HepG2 (cell line): ENCODE results near the gene TPX2. TPM values are rescaled to one million over a fixed set of nuclear protein-coding genes. Genes with fewer than 3 reads are reported as not detected.

Experiments used
- JUN ChIP-seq: sonication (generic); formaldehyde crosslinking; IDR thresholded peaks from 2 replicates; pipeline ENCODE4 v1.4.0; 2020; ENCODE audit warnings: mild to moderate bottlenecking, missing genetic modification reagents
- KLF13 ChIP-seq: sonication (generic); formaldehyde crosslinking; IDR thresholded peaks from 2 replicates; pipeline ENCODE4 v1.4.0; 2020; ENCODE audit warnings: mild to moderate bottlenecking, missing genetic modification reagents
- MXD3 ChIP-seq: IDR thresholded peaks from 2 replicates; pipeline ENCODE4 v1.6.1; 2016; ENCODE audit warnings: mild to moderate bottlenecking, missing biosample characterization, missing genetic modification reagents
- POLR2AphosphoS5 ChIP-seq: IDR thresholded peaks from 2 replicates; pipeline ENCODE4 v1.6.1; 2012; ENCODE audit warnings: low read depth, low read length
- RBAK ChIP-seq: sonication (generic); formaldehyde crosslinking; IDR thresholded peaks from 2 replicates; pipeline ENCODE4 v1.5.1; 2020; ENCODE audit warnings: mild to moderate bottlenecking, missing genetic modification reagents
- TBP ChIP-seq: sonication (generic); formaldehyde crosslinking; IDR thresholded peaks from 2 replicates; pipeline ENCODE4 v1.5.0; 2020; ENCODE audit warnings: missing genetic modification reagents
- ZBTB1 ChIP-seq: sonication (generic); formaldehyde crosslinking; IDR thresholded peaks from 2 replicates; pipeline ENCODE4 v1.4.0; 2020; ENCODE audit warnings: missing genetic modification reagents, borderline replicate concordance
- ZBTB46 ChIP-seq: sonication (generic); formaldehyde crosslinking; IDR thresholded peaks from 2 replicates; pipeline ENCODE4 v1.4.0; 2020; ENCODE audit warnings: mild to moderate bottlenecking, missing genetic modification reagents, borderline replicate concordance
- ZNF367 ChIP-seq: sonication (generic); formaldehyde crosslinking; IDR thresholded peaks from 2 replicates; pipeline ENCODE4 v1.4.0; 2020; ENCODE audit warnings: missing genetic modification reagents, borderline replicate concordance
- ZNF580 ChIP-seq: IDR thresholded peaks from 2 replicates; pipeline ENCODE4 v1.6.1; 2016; ENCODE audit warnings: low read depth, borderline replicate concordance
- ZNF710 ChIP-seq: sonication (generic); formaldehyde crosslinking; IDR thresholded peaks from 2 replicates; pipeline ENCODE4 v1.5.0; 2020; ENCODE audit warnings: mild to moderate bottlenecking, missing genetic modification reagents, borderline replicate concordance
- polyA plus RNA-seq, 8 experiments: library from polyadenylated mRNA; depleted of rRNA in 3 of 8; stranded (reverse) in 7 of 8; unstranded in 1 of 8; fragments of >200 nt; fragmentation: Illumina TruSeq in 4 of 8; extraction: Trizol in 4 of 8; gene quantifications; 2 replicates each; pipeline versions ENCODE4 v1.2.1 to v1.2.3, GENCODE V29; 2011 to 2016; ENCODE audit warnings: low read depth in 4 of 8, missing spikeins in 1 of 8, mixed read lengths in 1 of 8; ENCODE audit not compliant: insufficient read depth in 1 of 8
- total RNA-seq, 5 experiments: library from RNA; depleted of rRNA; stranded (reverse); fragments of >200 nt; fragmentation: Illumina TruSeq; extraction: Trizol; gene quantifications; 2 replicates each; pipeline ENCODE4 v1.2.3, GENCODE V29; 2016; ENCODE audit warnings: low read depth in 1 of 5
- TF ChIP-seq, protein P1 (sequence below): sonication (generic); formaldehyde crosslinking; IDR thresholded peaks from 2 replicates; pipeline ENCODE4 v1.8.0; 2022; ENCODE audit warnings: missing genetic modification reagents, low read depth, mild to moderate bottlenecking, borderline replicate concordance
- TF ChIP-seq, protein P2 (sequence below): sonication (generic); formaldehyde crosslinking; IDR thresholded peaks from 2 replicates; pipeline ENCODE4 v1.4.0; 2020; ENCODE audit warnings: low read depth, mild to moderate bottlenecking, missing genetic modification reagents
- TF ChIP-seq, protein P3 (sequence below): sonication (generic); formaldehyde crosslinking; IDR thresholded peaks from 2 replicates; pipeline ENCODE4 v1.4.0; 2020; ENCODE audit warnings: missing genetic modification reagents; ENCODE audit errors: not compliant biosample characterization
- TF ChIP-seq, protein P4 (sequence below): sonication (generic); formaldehyde crosslinking; IDR thresholded peaks from 2 replicates; pipeline ENCODE4 v1.4.0; 2020; ENCODE audit warnings: low read depth, mild to moderate bottlenecking, missing genetic modification reagents

Gene TPX2
- total and polyA plus RNA-seq, 2 of the 13 experiments (the other 11 are each of a cell fraction or from before 2014, with no cell fraction given) = 34.3 to 124 TPM

- TF ChIP-seq JUN (CRISPR knock-in tag) (peak; percentile 100), ZNF367 (CRISPR knock-in tag) (peak; percentile 60; the same call in 1 of the 2 replicates), POLR2AphosphoS5 (no peak; the same call in 1 of the 2 replicates), ZBTB1 (CRISPR knock-in tag) (no peak), ZNF710 (CRISPR knock-in tag) (peak; percentile 100), MXD3 (CRISPR knock-in tag) (no peak; the same call in 1 of the 2 replicates), ZNF580 (peak; percentile 100), KLF13 (CRISPR knock-in tag) (no peak), ZBTB46 (CRISPR knock-in tag) (peak; percentile 80; the same call in 1 of the 2 replicates), RBAK (CRISPR knock-in tag) (peak; percentile 67; the same call in 1 of the 2 replicates), TBP (CRISPR knock-in tag) (no peak)
- TF ChIP-seq, protein P1, sequence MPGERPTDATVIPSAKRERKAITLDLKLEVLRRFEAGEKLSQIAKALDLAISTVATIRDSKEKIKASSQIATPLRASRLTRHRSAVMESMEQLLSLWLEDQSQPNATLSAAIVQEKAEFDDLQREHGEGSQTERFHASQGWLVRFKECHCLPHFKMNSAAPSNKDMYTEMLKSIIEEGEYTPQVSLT = no peak
- TF ChIP-seq, protein P2, sequence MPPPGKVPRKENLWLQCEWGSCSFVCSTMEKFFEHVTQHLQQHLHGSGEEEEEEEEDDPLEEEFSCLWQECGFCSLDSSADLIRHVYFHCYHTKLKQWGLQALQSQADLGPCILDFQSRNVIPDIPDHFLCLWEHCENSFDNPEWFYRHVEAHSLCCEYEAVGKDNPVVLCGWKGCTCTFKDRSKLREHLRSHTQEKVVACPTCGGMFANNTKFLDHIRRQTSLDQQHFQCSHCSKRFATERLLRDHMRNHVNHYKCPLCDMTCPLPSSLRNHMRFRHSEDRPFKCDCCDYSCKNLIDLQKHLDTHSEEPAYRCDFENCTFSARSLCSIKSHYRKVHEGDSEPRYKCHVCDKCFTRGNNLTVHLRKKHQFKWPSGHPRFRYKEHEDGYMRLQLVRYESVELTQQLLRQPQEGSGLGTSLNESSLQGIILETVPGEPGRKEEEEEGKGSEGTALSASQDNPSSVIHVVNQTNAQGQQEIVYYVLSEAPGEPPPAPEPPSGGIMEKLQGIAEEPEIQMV = peak; percentile 94
- TF ChIP-seq, protein P3, sequence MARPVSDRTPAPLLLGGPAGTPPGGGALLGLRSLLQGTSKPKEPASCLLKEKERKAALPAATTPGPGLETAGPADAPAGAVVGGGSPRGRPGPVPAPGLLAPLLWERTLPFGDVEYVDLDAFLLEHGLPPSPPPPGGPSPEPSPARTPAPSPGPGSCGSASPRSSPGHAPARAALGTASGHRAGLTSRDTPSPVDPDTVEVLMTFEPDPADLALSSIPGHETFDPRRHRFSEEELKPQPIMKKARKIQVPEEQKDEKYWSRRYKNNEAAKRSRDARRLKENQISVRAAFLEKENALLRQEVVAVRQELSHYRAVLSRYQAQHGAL (CRISPR knock-in tag) = peak; percentile 89
- TF ChIP-seq, protein P4, sequence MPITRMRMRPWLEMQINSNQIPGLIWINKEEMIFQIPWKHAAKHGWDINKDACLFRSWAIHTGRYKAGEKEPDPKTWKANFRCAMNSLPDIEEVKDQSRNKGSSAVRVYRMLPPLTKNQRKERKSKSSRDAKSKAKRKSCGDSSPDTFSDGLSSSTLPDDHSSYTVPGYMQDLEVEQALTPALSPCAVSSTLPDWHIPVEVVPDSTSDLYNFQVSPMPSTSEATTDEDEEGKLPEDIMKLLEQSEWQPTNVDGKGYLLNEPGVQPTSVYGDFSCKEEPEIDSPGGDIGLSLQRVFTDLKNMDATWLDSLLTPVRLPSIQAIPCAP (CRISPR knock-in tag) = peak; percentile 26; the same call in 1 of the 2 replicates
Measured at GRCh38 chr20:31704225-31705119, 34.6 kb upstream of the TPX2 start (continued).
